Measurements from ENCODE around the gene SLC6A13. TPM values are rescaled to one million over a fixed set of nuclear protein-coding genes. Genes with fewer than 3 reads are reported as not detected.

SLC6A13 gene
- total and polyA plus RNA-seq, 2 of the 8 experiments (the other 6 are each of a cell fraction or from before 2014, with no cell fraction given) = 0.03 TPM; not detected in 1

DNA sequence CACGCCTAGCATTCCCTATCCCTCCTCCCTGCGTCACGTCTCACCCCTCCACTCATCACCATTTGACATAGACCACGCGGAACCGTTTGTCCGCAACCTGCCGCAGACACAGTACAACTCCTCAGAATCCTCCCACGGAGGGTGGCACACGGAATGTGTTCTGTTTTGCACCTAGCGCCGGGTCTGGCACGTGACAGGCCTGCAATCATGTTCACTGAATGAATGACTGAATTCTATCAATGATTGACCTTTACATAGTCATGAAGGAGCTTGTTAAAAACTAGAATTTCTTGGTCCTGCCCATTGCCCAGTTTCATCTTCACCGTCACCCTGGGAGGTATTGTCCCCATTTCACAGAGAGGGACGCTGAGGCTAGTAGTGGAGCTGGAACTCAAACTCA is 53.4 kb downstream of the SLC6A13 start:
- POLR2A ChIA-PET (ENCODE audit: partially characterized antibody) = interaction anchor here (0.7 kb wide), 1 partner anchor 17 kb away, joined by 3 read pairs; no protein-coding TSS in a partner anchor

More for the DNA sequence above, 53.4 kb downstream of the SLC6A13 start:
- no peaks in the 10 kb centered on the region for H3K9me3 ChIP-seq (ENCODE audit: insufficient read depth in 2 of 2, low read depth in 1 of 2, low read length in 1 of 2)
- no peak overlapping the region for H2BK20ac ChIP-seq (ENCODE audit: low read length)
- no peak overlapping the region for H3K4me2 ChIP-seq (ENCODE audit: insufficient read depth in 1 of 2, low read depth in 2 of 2, low read length in 2 of 2)
- H3K9ac ChIP-seq (replicated peaks in 1 of 4; ENCODE audit: extremely low read depth in 1 of 4, low read depth in 3 of 4, low read length in 3 of 4) = no peak overlapping the region
- no peaks in the 10 kb centered on the region for H3K36me3 ChIP-seq (ENCODE audit: control insufficient read depth in 2 of 4, insufficient read depth in 4 of 4, low read length in 3 of 4)
- no peak overlapping the region for H3K18ac ChIP-seq (ENCODE audit: extremely low read depth, low read length)
- H4K91ac ChIP-seq (replicated peaks; ENCODE audit: insufficient read length, low read length) = no peak overlapping the region
- no peak overlapping the region for H2AFZ ChIP-seq (ENCODE audit: low read length)
- no peaks in the 10 kb centered on the region for H3K79me1 ChIP-seq (ENCODE audit: low read depth, low read length)
- FAIRE-seq = no peak
- H3K79me2 ChIP-seq (ENCODE audit: control insufficient read depth in 1 of 2, insufficient read depth in 2 of 2, low read length in 2 of 2) = no peaks in the 10 kb centered on the region
- H4K5ac ChIP-seq (ENCODE audit: insufficient read length, low read depth, low read length) = no peak overlapping the region
- H2BK15ac ChIP-seq (ENCODE audit: low read length) = no peak overlapping the region
- WGBS, 2 experiments (ENCODE audit: extremely low coverage in 1 of 2, insufficient coverage in 1 of 2, insufficient read length in 1 of 2, insufficient replicate concordance in 2 of 2, low coverage in 1 of 2, low lambda C conversion rate in 2 of 2, missing lambda C conversion rate in 1 of 2) = 89% methylated on average over 15 of the region's 15 CpGs; no CpG with 5 or more reads in 1 of the 2 experiments
- H3K23ac ChIP-seq (ENCODE audit: insufficient read length) = no peak overlapping the region
- H3K4me1 ChIP-seq (replicated peaks in 1 of 4; ENCODE audit: control insufficient read depth in 3 of 4, insufficient read depth in 4 of 4, low read length in 3 of 4) = peaks cover 0 to 24% (median 15%) of the 10 kb centered on the region in 4 experiments; a peak in 6 of 7 replicates
- H3K27me3 ChIP-seq (replicated peaks in 1 of 4; ENCODE audit: control insufficient read depth in 3 of 4, extremely low read depth in 1 of 4, insufficient read depth in 3 of 4, low read length in 3 of 4) = peaks cover 2 to 32% (median 21%) of the 10 kb centered on the region in 4 experiments
- CTCF ChIA-PET (ENCODE audit: partially characterized antibody) = interaction anchor here (1.2 to 3.4 kb wide), 3 partner anchors 11 to 22 kb away, joined by 3 to 31 read pairs (median 4); no protein-coding TSS in a partner anchor
- no peak overlapping the region for H3K4me3 ChIP-seq (ENCODE audit: extremely low read depth in 1 of 4, insufficient read depth in 2 of 4, low read depth in 3 of 4, low read length in 4 of 4)
- H3K27ac ChIP-seq (ENCODE audit: low read depth, low read length) = no peak overlapping the region
- DNase-seq (ENCODE audit: low read depth in 1 of 2, low spot score in 2 of 2) = no peak
- no peak overlapping the region for H2BK5ac ChIP-seq (ENCODE audit: low read depth, low read length)
- peaks cover 0 to 2% of the 10 kb centered on the region in 2 experiments for H4K20me1 ChIP-seq (replicated peaks in 1 of 2; ENCODE audit: control insufficient read depth in 1 of 2, insufficient read depth in 2 of 2, low read length in 2 of 2)
- no peak overlapping the region for H2BK120ac ChIP-seq (replicated peaks; ENCODE audit: low read depth, low read length)
- no peak overlapping the region for H4K8ac ChIP-seq (ENCODE audit: extremely low read depth, insufficient read depth, low read length)
- H3K14ac ChIP-seq (ENCODE audit: insufficient read length) = no peak overlapping the region
- H3K4ac ChIP-seq (replicated peaks; ENCODE audit: insufficient read length, low read depth, low read length) = no peak overlapping the region
- H2AK5ac ChIP-seq (ENCODE audit: low read depth, low read length) = no peak overlapping the region
- no peak overlapping the region for H2BK12ac ChIP-seq (ENCODE audit: low read depth, low read length)
- no peak overlapping the region for H3K56ac ChIP-seq (replicated peaks; ENCODE audit: insufficient read length, low read depth, low read length)
- H3K23me2 ChIP-seq (ENCODE audit: low read depth, low read length) = peaks cover under 1% of the 10 kb centered on the region; the same call in 1 of the 2 replicates
- TF ChIP-seq GABPA (IDR thresholded peaks at IDR 0.05; ENCODE audit: borderline replicate concordance, insufficient read depth, low read length) (no peak), BACH1 (IDR thresholded peaks at IDR 0.05; ENCODE audit: low read length) (no peak), TCF12 (IDR thresholded peaks at IDR 0.05; ENCODE audit: low read depth, low read length) (no peak), SRF (IDR thresholded peaks at IDR 0.05; ENCODE audit: low read depth, low read length) (no peak), POLR2A (IDR thresholded peaks at IDR 0.05; ENCODE audit: control extremely low read depth in 1 of 2, low read depth in 2 of 2, low read length in 2 of 2) (no peak), RAD21 (IDR thresholded peaks at IDR 0.05 in 1 of 2, conservative IDR thresholded peaks at IDR 0.05 in 1 of 2; ENCODE audit: low read depth in 2 of 2, low read length in 2 of 2) (no peak), SUZ12 (IDR thresholded peaks at IDR 0.05; ENCODE audit: low read length) (no peak), TAF1 (IDR thresholded peaks at IDR 0.05; ENCODE audit: low read depth, low read length) (no peak), RFX5 (IDR thresholded peaks at IDR 0.05; ENCODE audit: borderline replicate concordance, low read depth, low read length) (no peak), EGR1 (IDR thresholded peaks at IDR 0.05; ENCODE audit: borderline replicate concordance, low read depth, low read length) (no peak), CREB1 (IDR thresholded peaks at IDR 0.05) (no peak), RBBP5 (IDR thresholded peaks at IDR 0.05; ENCODE audit: borderline replicate concordance, low read depth, low read length) (no peak)
